Lung (tissue), 12 donors: ENCODE measurements around the gene CUEDC2. TPM values are rescaled to one million over a fixed set of nuclear protein-coding genes. Genes with fewer than 3 reads are reported as not detected.

Experiments
- ATAC-seq: fragments of 200-7000 bp; cut with Tn5 transposase; one replicate; pipeline ENCODE4 v1.9.1; 2020; ENCODE audit warnings: moderate number of reproducible peaks; ENCODE audit not compliant: insufficient read depth, low FRiP score
- DNase-seq, 3 donors: peaks; one replicate each; pipeline ENCODE4 v3.0.0-alpha.2; 2013 to 2017
- H3K27ac ChIP-seq, 2 donors: one replicate each; pipeline ENCODE4 v1.5.1; 2013; ENCODE audit warnings: mild to moderate bottlenecking in 2 of 2, moderate library complexity in 2 of 2, control low read depth in 1 of 2, inconsistent platforms in 1 of 2, low read depth in 1 of 2, low read length in 1 of 2
- H3K27me3 ChIP-seq, 3 donors: one replicate each; pipeline ENCODE4 v1.5.1; 2013; ENCODE audit warnings: low read length in 2 of 3; ENCODE audit not compliant: control insufficient read depth in 3 of 3, insufficient read depth in 3 of 3
- H3K36me3 ChIP-seq, 4 donors: one replicate each; pipeline ENCODE4 v1.5.1; 2013; ENCODE audit warnings: low read length in 4 of 4, mild to moderate bottlenecking in 1 of 4, moderate library complexity in 1 of 4; ENCODE audit not compliant: control insufficient read depth in 4 of 4, insufficient read depth in 4 of 4
- H3K4me1 ChIP-seq, 5 donors: one replicate each; pipeline ENCODE4 v1.5.1; 2013; ENCODE audit warnings: low read length in 5 of 5, mild to moderate bottlenecking in 2 of 5, moderate library complexity in 1 of 5; ENCODE audit not compliant: control insufficient read depth in 5 of 5, insufficient read depth in 5 of 5
- H3K4me3 ChIP-seq: one replicate; pipeline ENCODE4 v1.5.1; 2013; ENCODE audit warnings: mild to moderate bottlenecking, control low read depth, moderate library complexity
- H3K9ac ChIP-seq, 2 donors: one replicate each; pipeline ENCODE4 v1.5.1; 2013; ENCODE audit warnings: low read length in 2 of 2, control low read depth in 1 of 2; ENCODE audit not compliant: insufficient read depth in 1 of 2
- H3K9me3 ChIP-seq, 4 donors: one replicate each; pipeline ENCODE4 v1.5.1; 2013; ENCODE audit warnings: low read length in 3 of 4, mild to moderate bottlenecking in 1 of 4, moderate library complexity in 1 of 4; ENCODE audit not compliant: control insufficient read depth in 4 of 4, insufficient read depth in 3 of 4
- CTCF ChIP-seq: IDR thresholded peaks from 2 replicates; pipeline ENCODE4 v1.5.1; 2012; ENCODE audit warnings: mild to moderate bottlenecking; ENCODE audit errors: control extremely low read depth, extremely low read depth
- WGBS, 2 donors: extraction: QIAGEN DNeasy Blood & Tissue Kit; methylation state at CpG; one replicate each; pipeline ENCODE4 v1.1.7; 2013; 5-methylcytosine and 5-hydroxymethylcytosine counted together
- polyA plus RNA-seq, 2 donors: library from polyadenylated mRNA; stranded (reverse); fragments of 200-250 nt; gene quantifications; one replicate each; pipeline ENCODE4 v1.2.1, GENCODE V29; 2013
- total RNA-seq, 2 donors: library from RNA; depleted of rRNA in 1 of 2; stranded (reverse); fragments of >200 nt in 1 of 2; gene quantifications; one replicate each; pipeline ENCODE4 v1.2.1, GENCODE V29; 2014 to 2021
- donor health status: control.
- donor health status: control.
- donor health status: Bipolar disorder and iron deficiency.
- donor health status: healthy.
- donor health status: DM: yes; HTN: yes; CAD: no.

CUEDC2 gene
- total and polyA plus RNA-seq, 4 donors, result 33.4 to 63.8 (median 44.1) TPM

GRCh38 chr10:102425444-102425843 is 6.9 kb downstream of the CUEDC2 start:
- no peaks in the 10 kb centered on the region for H3K27me3 ChIP-seq
- WGBS, 2 donors, result 83 to 97% methylated on average over 1 of the region's 1 CpG
- ATAC-seq, result no peak

GRCh38 chr10:102424916-102425315 is 7.5 kb downstream of the CUEDC2 start:
- ATAC-seq (no peak), DNase-seq (no peak)
- no peaks in the 10 kb centered on the region for H3K9me3 ChIP-seq
- peaks cover 0 to 17% (median 11%) of the 10 kb centered on the region in 4 donors for H3K36me3 ChIP-seq
- TF ChIP-seq CTCF, result no peak
- H3K27ac ChIP-seq, result no peak overlapping the region
- no peak overlapping the region for H3K9ac ChIP-seq
- peaks cover 0 to 21% (median 13%) of the 10 kb centered on the region in 5 donors for H3K4me1 ChIP-seq
- no peak overlapping the region for H3K4me3 ChIP-seq
- 90 to 96% methylated on average over 6 of the region's 6 CpGs for WGBS, 2 donors
- H3K27me3 ChIP-seq, result no peaks in the 10 kb centered on the region

More at GRCh38 chr10:102425444-102425843, 6.9 kb downstream of the CUEDC2 start:
- no peak overlapping the region for H3K9ac ChIP-seq
- H3K4me1 ChIP-seq, result peaks cover 0 to 15% (median 9%) of the 10 kb centered on the region in 5 donors
- H3K9me3 ChIP-seq, result no peaks in the 10 kb centered on the region
- no peak for DNase-seq
- peaks cover 0 to 17% (median 11%) of the 10 kb centered on the region in 4 donors for H3K36me3 ChIP-seq
- H3K27ac ChIP-seq, result no peak overlapping the region
- H3K4me3 ChIP-seq, result no peak overlapping the region
- no peak for TF ChIP-seq CTCF

- 92 to 96% methylated on average over 9 of the region's 9 CpGs for WGBS, 2 donors
- Histone ChIP-seq H3K4me1 (peaks cover 0 to 27% (median 16%) of the 10 kb centered on the region in 5 donors), H3K36me3 (peaks cover 0 to 17% (median 11%) of the 10 kb centered on the region in 4 donors), H3K4me3 (no peak overlapping the region), H3K27ac (no peak overlapping the region), H3K9ac (no peak overlapping the region), H3K9me3 (no peaks in the 10 kb centered on the region), H3K27me3 (peaks cover 0 to under 1% (median 0%) of the 10 kb centered on the region in 3 donors)
- DNase-seq (no peak), ATAC-seq (no peak)
- TF ChIP-seq CTCF, result no peak
Measured at GRCh38 chr10:102424145-102424544, 8.2 kb downstream of the CUEDC2 start.

DNA sequence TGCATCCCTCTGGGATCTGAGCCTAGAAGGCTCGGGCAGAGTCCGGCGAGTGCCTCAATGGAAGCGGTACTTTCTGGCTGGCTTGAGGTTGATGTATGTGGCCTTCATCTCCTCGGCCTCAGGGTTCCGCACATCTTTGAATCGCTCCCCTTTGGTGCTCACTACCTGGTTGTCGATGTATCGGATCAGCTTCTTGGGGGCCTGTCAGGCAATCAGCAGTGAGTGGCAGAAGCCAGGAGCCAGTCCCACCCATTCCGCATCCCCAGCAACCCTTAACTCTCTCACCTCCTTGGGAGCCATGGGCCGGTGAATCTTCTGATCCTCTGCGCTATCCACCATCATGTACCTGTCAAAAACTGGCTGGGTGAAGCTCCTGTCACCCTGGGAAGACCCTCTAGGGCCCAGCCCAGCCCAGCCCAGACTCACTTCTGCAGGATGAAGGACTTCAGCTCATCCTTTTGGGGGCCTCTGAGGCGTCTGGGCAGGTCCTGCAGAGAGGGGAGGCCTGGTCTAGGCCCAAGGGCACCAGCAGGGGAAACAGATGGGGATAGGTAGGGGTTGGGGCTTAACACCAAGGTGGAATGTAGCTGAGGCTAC is 8.9 kb downstream of the CUEDC2 start:
- Histone ChIP-seq H3K9me3 (no peaks in the 10 kb centered on the region), H3K27me3 (peaks cover 0 to 6% (median under 1%) of the 10 kb centered on the region in 3 donors), H3K36me3 (peaks cover 0 to 17% (median 11%) of the 10 kb centered on the region in 4 donors), H3K27ac (peak overlapping the region in 1 of 2 donors; percentile 89), H3K4me1 (peaks cover 0 to 28% (median 16%) of the 10 kb centered on the region in 5 donors), H3K9ac (no peak overlapping the region), H3K4me3 (no peak overlapping the region)
- no peak for ATAC-seq
- 93 to 94% methylated on average over 13 of the region's 13 CpGs for WGBS, 2 donors
- no peak for TF ChIP-seq CTCF
- no peak for DNase-seq
